NCI-H1930 (cell line): ENCODE data around the gene SSPN.

Experiments used
- DNase-seq, 2 experiments: peaks; one replicate each; lab custom pipeline; 2025; lab: John Stamatoyannopoulos, UW

SSPN gene

GRCh38 chr12:26285401-26285800 lies 90.0 kb downstream of the SSPN start:
- DNase-seq = no peak

DNA sequence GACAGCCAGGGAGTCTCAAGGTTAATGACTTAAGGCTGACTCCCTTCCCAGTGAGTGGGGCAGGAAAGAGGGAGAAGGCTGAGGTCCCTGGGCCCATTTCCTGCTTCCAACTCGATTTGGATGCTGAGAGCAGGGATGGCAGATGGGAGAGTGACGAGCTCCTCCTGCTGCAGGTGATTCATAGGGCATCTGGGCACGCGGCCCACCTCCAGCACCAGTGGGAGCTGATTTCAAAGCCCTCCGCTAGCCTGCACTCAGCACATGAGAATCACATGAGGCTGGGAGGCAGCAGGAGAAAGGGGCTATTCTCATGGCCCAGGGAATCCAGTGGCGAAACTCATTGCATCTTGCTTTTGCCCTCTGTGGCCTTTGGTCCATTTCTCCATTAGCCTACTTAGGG lies 90.8 kb downstream of the SSPN start:
- DNase-seq = no peak

DNA sequence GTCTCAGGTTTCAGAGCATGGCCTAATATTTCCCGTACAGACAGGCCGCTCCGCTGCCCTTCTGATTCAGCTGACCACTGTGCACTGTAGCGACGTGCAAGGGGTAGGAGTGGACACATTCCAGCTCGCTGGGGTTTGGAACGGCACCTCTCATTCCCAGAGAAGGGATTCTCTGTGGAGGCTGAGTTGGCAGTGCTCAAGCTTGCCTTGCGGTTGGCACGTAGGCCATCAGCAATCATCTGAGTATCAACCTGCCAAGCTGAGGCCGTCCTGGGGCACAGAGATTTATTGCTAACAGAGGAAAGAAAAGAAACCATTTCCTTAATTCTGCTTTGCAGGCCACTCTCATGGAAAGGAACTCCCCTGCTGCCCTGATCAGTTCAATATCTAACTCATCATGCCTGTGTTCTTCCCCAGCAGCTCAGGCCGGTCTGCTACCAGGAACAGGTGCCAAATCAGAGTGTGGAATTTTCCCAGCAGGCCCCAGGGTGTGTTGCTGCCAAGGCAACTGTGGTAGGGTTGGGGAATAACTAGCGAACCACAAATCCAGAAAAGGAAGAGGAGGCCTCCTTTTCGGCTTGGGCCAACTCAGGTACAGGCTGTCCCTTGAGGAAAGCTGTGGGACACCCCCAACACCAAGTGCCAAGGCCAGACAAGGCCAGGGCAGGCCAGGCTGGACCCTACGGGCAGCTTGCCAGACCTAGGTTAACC lies 92.5 kb downstream of the SSPN start:
- DNase-seq = no peak

DNA sequence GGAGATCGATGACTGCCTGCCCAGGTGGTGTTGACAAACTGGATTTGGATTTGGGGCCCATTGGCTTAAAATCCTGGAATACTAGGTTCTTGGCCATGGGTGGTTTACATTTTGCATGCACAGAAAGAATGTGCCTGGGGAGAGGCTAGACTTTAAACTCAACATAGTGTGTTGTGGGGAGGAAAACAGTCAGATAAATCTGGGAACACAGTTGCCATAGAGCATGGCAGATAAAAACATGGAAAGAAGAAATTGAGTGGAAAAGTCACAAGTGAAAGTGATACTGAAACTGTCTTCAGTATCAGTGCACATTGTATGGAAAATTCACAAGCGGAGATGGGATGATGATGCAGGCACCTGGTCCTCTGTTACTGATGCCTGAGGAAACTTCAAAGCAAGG lies 95.2 kb downstream of the SSPN start:
- no peak for DNase-seq

DNA sequence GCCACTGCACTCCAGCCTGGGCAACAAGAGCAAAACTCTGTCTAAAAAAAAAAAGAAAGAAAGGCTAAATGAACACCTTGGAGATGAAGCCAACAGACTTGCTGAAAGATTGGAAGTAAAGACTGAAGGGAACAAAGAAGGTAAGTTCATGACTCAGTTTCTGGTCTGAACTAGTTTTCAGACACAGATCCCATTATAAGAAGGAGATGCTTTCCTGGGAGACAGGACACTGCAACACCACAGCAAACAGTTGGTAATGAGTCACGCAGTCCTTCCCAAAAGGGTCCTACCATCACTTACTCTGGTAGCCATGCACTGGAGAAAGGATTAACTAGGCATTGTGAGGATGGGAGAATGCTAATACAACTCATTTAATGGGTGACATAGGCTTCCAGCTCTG lies 97.2 kb downstream of the SSPN start:
- DNase-seq = no peak

GRCh38 chr12:26293612-26294011 lies 98.2 kb downstream of the SSPN start:
- no peak for DNase-seq

- DNase-seq = no peak
Observed at GRCh38 chr12:26295001-26295400, 99.6 kb downstream of the SSPN start.

DNA sequence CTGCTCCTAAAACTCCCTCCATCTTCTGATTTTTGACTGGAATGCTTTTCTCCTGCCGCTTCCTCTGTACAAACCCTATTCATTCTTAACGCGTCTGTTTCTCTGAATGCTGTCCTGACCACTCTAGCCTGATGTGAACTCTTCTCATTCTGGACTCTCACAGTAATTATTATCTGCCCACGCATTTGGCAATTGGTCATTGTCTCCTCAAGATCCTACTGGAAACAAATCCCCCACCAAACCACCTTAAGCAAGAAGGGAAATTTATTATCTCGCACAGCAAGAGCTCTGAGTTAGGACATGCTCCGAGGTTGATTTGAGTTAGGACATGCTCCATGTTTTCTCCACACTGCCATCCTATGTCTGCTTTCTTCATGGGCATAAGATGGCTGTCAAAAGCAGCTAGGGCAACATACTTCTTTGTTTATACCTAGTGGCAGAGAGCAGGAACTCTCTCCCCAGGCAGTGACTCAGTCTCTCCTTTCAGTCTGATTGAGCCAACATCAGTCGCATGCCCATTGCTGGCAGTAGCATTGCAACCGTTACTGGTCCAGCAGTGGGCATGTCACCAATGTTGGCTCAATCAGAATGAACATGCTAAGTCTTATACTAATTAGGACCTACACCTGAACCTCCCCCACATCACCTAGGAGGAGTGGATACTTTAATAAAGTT lies 102.2 kb downstream of the SSPN start:
- no peak for DNase-seq

DNA sequence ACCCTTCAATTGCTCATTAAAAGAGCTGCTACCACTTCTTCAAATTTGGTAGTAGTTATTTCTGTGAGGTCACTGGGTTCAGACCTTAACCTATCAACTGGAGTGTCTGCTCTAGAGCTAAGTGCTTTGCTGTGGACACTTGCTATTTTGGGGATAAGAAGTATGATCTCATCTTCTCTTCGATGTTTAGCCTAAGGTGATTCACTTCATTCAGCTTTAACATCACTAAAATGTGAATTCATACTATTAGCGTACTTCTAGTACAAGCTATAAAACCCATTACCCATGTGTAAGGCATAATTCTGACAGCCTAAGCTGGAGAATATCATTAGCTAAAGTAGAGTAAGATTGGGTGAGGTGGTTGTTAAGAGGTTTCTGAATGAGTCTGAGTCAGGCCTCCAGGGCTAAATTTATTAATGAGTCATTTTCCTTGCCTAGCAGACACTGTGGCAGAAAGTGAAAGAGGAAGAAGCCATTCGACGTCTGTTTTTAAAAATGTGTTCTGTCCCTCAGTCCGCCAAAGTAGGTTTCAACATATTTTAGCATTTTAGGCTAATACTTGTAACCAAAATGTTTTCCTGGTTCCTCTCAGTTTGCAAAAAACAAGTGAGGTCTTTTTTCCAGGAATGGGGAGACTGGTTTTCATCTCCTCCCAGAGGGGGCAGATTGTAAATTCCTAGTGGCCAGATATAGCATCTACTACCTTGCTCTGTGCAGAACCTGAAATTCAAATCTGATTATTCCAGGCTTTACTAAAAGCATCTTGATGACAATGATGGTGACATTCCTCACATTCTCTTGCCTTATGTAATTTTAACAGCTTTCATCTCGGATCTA lies 103.6 kb downstream of the SSPN start:
- no peak for DNase-seq

- no peak for DNase-seq
Observed at GRCh38 chr12:26299751-26300150, 104.4 kb downstream of the SSPN start.
